Astrocyte (in vitro differentiated cells and primary cell): ENCODE results near the gene EIF3F. TPM values are rescaled to one million over a fixed set of nuclear protein-coding genes. Genes with fewer than 3 reads are reported as not detected.

Source experiments
- DNase-seq: peaks from one replicate; pipeline ENCODE4 v3.0.0-alpha.2; 2010; ENCODE audit warnings: low read depth
- FAIRE-seq: peaks from 2 replicates; lab custom pipeline; 2011; peaks lifted over from hg19 to GRCh38; lab: Jason Lieb, UNC
- H2AFZ ChIP-seq: 2 replicates; pipeline ENCODE4 v1.6.0; 2012; ENCODE audit warnings: low read depth, low read length, inconsistent platforms
- H3K27ac ChIP-seq: 2 replicates; pipeline ENCODE4 v1.5.1; 2011; ENCODE audit warnings: low read depth, low read length, inconsistent platforms
- H3K27me3 ChIP-seq: 2 replicates; pipeline ENCODE4 v1.6.0; 2011; ENCODE audit warnings: low read length, inconsistent platforms; ENCODE audit not compliant: insufficient read depth
- H3K36me3 ChIP-seq: 2 replicates; pipeline ENCODE4 v1.5.1; 2011; ENCODE audit warnings: low read length, inconsistent platforms; ENCODE audit not compliant: insufficient read depth
- H3K4me1 ChIP-seq: 2 replicates; pipeline ENCODE4 v1.5.1; 2011; ENCODE audit warnings: low read length, inconsistent platforms; ENCODE audit not compliant: insufficient read depth
- H3K4me2 ChIP-seq: 2 replicates; pipeline ENCODE4 v1.6.0; 2012; ENCODE audit warnings: low read length, inconsistent platforms
- H3K4me3 ChIP-seq: 2 replicates; pipeline ENCODE4 v1.5.1; 2011; ENCODE audit warnings: low read depth, mild to moderate bottlenecking, low read length, inconsistent platforms; ENCODE audit not compliant: insufficient read depth
- H3K79me2 ChIP-seq: 2 replicates; pipeline ENCODE4 v1.6.0; 2012; ENCODE audit warnings: mild to moderate bottlenecking, low read length, inconsistent platforms; ENCODE audit not compliant: insufficient read depth
- H3K9ac ChIP-seq: 2 replicates; pipeline ENCODE4 v1.6.0; 2012; ENCODE audit warnings: mild to moderate bottlenecking, low read length, inconsistent platforms
- H3K9me3 ChIP-seq: 2 replicates; pipeline ENCODE4 v1.5.1; 2012; ENCODE audit warnings: low read depth, mild to moderate bottlenecking, low read length, inconsistent platforms; ENCODE audit not compliant: insufficient read depth
- H4K20me1 ChIP-seq: 2 replicates; pipeline ENCODE4 v1.6.0; 2012; ENCODE audit warnings: low read length, inconsistent platforms; ENCODE audit not compliant: insufficient read depth
- H3K27ac Mint-ChIP-seq: one replicate; pipeline ENCODE4 v1.8.0; 2021; ENCODE audit warnings: mild to moderate bottlenecking, mixed read lengths; ENCODE audit not compliant: unreplicated experiment
- H3K27me3 Mint-ChIP-seq: one replicate; pipeline ENCODE4 v1.8.0; 2021; ENCODE audit warnings: low read depth, mixed read lengths; ENCODE audit not compliant: unreplicated experiment
- H3K36me3 Mint-ChIP-seq: one replicate; pipeline ENCODE4 v1.8.0; 2021; ENCODE audit warnings: low read depth, mixed read lengths; ENCODE audit not compliant: unreplicated experiment
- H3K4me1 Mint-ChIP-seq: one replicate; pipeline ENCODE4 v1.8.0; 2021; ENCODE audit warnings: low read depth, mixed read lengths; ENCODE audit not compliant: unreplicated experiment
- H3K4me3 Mint-ChIP-seq: one replicate; pipeline ENCODE4 v1.8.0; 2021; ENCODE audit warnings: mild to moderate bottlenecking, moderate library complexity, mixed read lengths; ENCODE audit not compliant: unreplicated experiment
- H3K9me3 Mint-ChIP-seq: one replicate; pipeline ENCODE4 v1.8.0; 2021; ENCODE audit warnings: mild to moderate bottlenecking, mixed read lengths; ENCODE audit not compliant: unreplicated experiment
- CTCF ChIP-seq: IDR thresholded peaks from 2 replicates; pipeline ENCODE4 v1.5.1; 2011; ENCODE audit warnings: low read depth, mild to moderate bottlenecking, inconsistent platforms, low read length, moderate library complexity; ENCODE audit not compliant: insufficient read depth
- EZH2 ChIP-seq: IDR thresholded peaks from 2 replicates; pipeline ENCODE4 v1.6.1; 2012; ENCODE audit warnings: mild to moderate bottlenecking, low read length, inconsistent platforms; ENCODE audit not compliant: insufficient read depth
- total RNA-seq: library from RNA; stranded (reverse); gene quantifications from 2 replicates; pipeline ENCODE4 v1.2.1, GENCODE V29; 2021

Gene EIF3F
- total RNA-seq, 1 donor from 2014 or later, result 260 TPM

- Histone ChIP-seq H4K20me1 (no peaks in the 10 kb centered on the region), H3K27me3 (no peaks in the 10 kb centered on the region), H3K4me2 (peak within 1 kb of the TSS; percentile 62), H3K9ac (peak within 1 kb of the TSS; percentile 78), H3K79me2 (no peaks in the 10 kb centered on the region), H3K27ac (peak within 1 kb of the TSS; percentile 94), H3K4me1 (peaks cover 13% of the 10 kb centered on the region), H3K4me3 (no peak within 1 kb of the TSS), H3K9me3 (no peaks in the 10 kb centered on the region), H3K36me3 (no peaks in the 10 kb centered on the region), H2AFZ (peak within 1 kb of the TSS; percentile 16)
- no peak for TF ChIP-seq CTCF
- TF ChIP-seq EZH2, result no peak
- DNase-seq, result peak; percentile 77
- Mint-ChIP-seq H3K4me3 (no peak within 1 kb of the TSS), H3K27me3 (no peaks in the 10 kb centered on the region), H3K9me3 (peaks cover 8% of the 10 kb centered on the region), H3K27ac (peak within 1 kb of the TSS; percentile 94), H3K36me3 (peaks cover 2% of the 10 kb centered on the region), H3K4me1 (peaks cover 47% of the 10 kb centered on the region)
- FAIRE-seq, result peak; percentile 60
Measured at GRCh38 chr11:7965386-7965785, 21.8 kb upstream of the EIF3F start, which contains the start of gene NLRP10. TSS of gene NLRP10 (minus strand) at chr11:7965447. CDS start at chr11:7963495, 1,952 bp downstream.

- Mint-ChIP-seq H3K4me1 (peaks cover 47% of the 10 kb centered on the region), H3K27me3 (no peaks in the 10 kb centered on the region), H3K9me3 (peaks cover 3% of the 10 kb centered on the region), H3K27ac (no peak overlapping the region), H3K36me3 (no peaks in the 10 kb centered on the region), H3K4me3 (no peak overlapping the region)
- TF ChIP-seq EZH2 (no peak), CTCF (no peak)
- DNase-seq (peak; percentile 69), FAIRE-seq (peak; percentile 13)
- Histone ChIP-seq H4K20me1 (no peaks in the 10 kb centered on the region), H3K4me3 (no peak overlapping the region), H3K79me2 (no peaks in the 10 kb centered on the region), H3K27me3 (no peaks in the 10 kb centered on the region), H2AFZ (no peak overlapping the region), H3K36me3 (no peaks in the 10 kb centered on the region), H3K9ac (no peak overlapping the region), H3K4me2 (no peak overlapping the region), H3K4me1 (peaks cover 13% of the 10 kb centered on the region), H3K9me3 (no peaks in the 10 kb centered on the region), H3K27ac (no peak overlapping the region)
Measured at GRCh38 chr11:7967097-7967496, 20.0 kb upstream of the EIF3F start.

GRCh38 chr11:7967826-7968225, 19.3 kb upstream of the EIF3F start:
- Histone ChIP-seq H3K9ac (no peak overlapping the region), H4K20me1 (no peaks in the 10 kb centered on the region), H3K4me1 (peaks cover 13% of the 10 kb centered on the region), H3K4me2 (no peak overlapping the region), H3K9me3 (no peaks in the 10 kb centered on the region), H3K79me2 (no peaks in the 10 kb centered on the region), H3K4me3 (no peak overlapping the region), H3K36me3 (no peaks in the 10 kb centered on the region), H2AFZ (no peak overlapping the region), H3K27me3 (no peaks in the 10 kb centered on the region), H3K27ac (no peak overlapping the region)
- no peaks in the 10 kb centered on the region for H3K36me3 Mint-ChIP-seq
- TF ChIP-seq CTCF (no peak), EZH2 (no peak)
- H3K4me3 Mint-ChIP-seq, result no peak overlapping the region
- peaks cover 47% of the 10 kb centered on the region for H3K4me1 Mint-ChIP-seq
- DNase-seq (no peak), FAIRE-seq (no peak)
- H3K9me3 Mint-ChIP-seq, result peaks cover 3% of the 10 kb centered on the region
- no peaks in the 10 kb centered on the region for H3K27me3 Mint-ChIP-seq
- H3K27ac Mint-ChIP-seq, result peak overlapping the region; percentile 8
